HAP-1 (cell line): ENCODE measurements around the gene ACTL8.

Experiments used
- DNase-seq, 2 experiments: peaks; one replicate each; pipeline ENCODE4 v3.0.0-alpha.2; 2016 to 2020; ENCODE audit warnings: low spot score in 2 of 2
- H3K27me3 ChIP-seq: fragments of 250-450 bp; sonication (Bioruptor Pico); 2 replicates; pipeline ENCODE4 v1.5.1; 2020; ENCODE audit warnings: low read depth, mild to moderate bottlenecking, moderate library complexity
- H3K36me3 ChIP-seq: fragments of 250-450 bp; sonication (Bioruptor Pico); replicated peaks from 2 replicates; pipeline ENCODE4 v1.5.1; 2020; ENCODE audit warnings: mild to moderate bottlenecking
- H3K4me1 ChIP-seq: fragments of 250-450 bp; sonication (Bioruptor Pico); 2 replicates; pipeline ENCODE4 v1.5.1; 2020; ENCODE audit warnings: mild to moderate bottlenecking
- H3K4me3 ChIP-seq: fragments of 250-450 bp; sonication (Bioruptor Pico); 2 replicates; pipeline ENCODE4 v1.5.1; 2020; ENCODE audit warnings: mild to moderate bottlenecking, moderate library complexity
- H3K9me3 ChIP-seq: fragments of 250-450 bp; sonication (Bioruptor Pico); 2 replicates; pipeline ENCODE4 v1.5.1; 2020; ENCODE audit warnings: mild to moderate bottlenecking, moderate library complexity
- in situ Hi-C: fragments of 300-500 bp; cut with MboI; formaldehyde crosslinking; loops from 3 replicates; pipeline ENCODE4 v1.14.3; 2020; ENCODE audit warnings: low sequenced_read_pairs, inconsistent platforms, mixed read lengths

The ACTL8 gene

DNA sequence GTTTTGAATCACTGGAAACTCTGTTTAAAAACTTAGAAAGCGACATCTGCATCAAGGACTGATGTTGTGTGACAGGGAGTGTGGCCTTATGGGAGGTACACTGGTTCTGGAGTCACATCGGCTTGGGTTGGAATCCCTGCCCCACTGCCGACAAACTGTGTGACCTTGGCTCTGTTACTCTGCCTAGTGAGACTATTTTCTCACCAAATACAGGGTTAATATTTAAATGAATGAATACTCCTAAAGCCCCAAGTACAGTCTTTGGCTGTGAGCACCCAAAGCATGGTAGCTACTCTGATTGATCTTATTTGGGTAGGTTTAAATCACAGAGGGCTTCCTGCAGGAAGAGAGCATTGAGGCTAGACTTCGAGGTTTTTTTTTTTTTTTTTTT is 102.0 kb downstream of the ACTL8 start:
- Histone ChIP-seq H3K9me3 (no peaks in the 10 kb centered on the region), H3K36me3 (no peaks in the 10 kb centered on the region), H3K4me1 (no peaks in the 10 kb centered on the region), H3K27me3 (peaks cover 11% of the 10 kb centered on the region), H3K4me3 (no peak overlapping the region)
- in situ Hi-C loops = no loop called here
- DNase-seq = no peak

DNA sequence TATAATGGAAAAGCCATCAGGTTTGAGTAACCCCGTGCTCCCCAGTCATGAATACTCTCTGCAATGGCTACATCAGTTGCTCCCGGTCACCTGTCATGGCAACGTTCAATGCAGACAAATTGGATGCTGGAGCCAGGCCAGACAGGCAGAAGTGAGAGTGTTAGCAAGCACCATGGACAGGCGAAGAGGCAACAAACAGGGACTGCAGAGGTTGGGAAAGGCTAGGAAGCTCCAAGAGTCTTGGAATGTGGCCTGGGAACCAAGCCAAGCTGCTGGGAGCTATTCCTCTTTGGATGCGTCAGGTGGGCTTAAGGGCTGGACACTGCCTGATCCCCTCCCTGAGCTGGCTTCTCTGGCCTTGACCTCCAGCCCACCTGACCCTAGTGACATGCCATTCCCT is 102.9 kb downstream of the ACTL8 start:
- H3K4me3 ChIP-seq = no peak overlapping the region
- H3K9me3 ChIP-seq = no peaks in the 10 kb centered on the region
- no peak for DNase-seq
- in situ Hi-C loops = no loop called here
- no peaks in the 10 kb centered on the region for H3K36me3 ChIP-seq
- peaks cover 11% of the 10 kb centered on the region for H3K27me3 ChIP-seq
- H3K4me1 ChIP-seq = no peaks in the 10 kb centered on the region

DNA sequence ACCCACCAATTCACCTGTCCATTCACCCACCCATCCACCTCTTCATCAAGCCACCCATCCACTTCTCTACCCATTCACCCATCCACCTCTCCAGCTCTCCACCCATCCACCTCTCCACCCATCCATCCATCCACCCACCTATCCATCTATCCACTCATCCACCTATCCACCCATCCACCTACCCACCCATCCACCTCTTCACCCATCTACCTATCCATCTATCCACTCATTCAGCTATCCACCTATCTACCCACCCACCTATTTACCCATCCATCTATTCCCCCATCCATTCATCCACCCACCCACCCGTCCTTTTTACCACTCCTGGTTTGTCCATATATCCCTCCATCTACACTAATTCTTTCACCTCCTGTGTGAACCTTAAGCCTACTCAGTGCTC is 105.7 kb downstream of the ACTL8 start:
- peaks cover 7% of the 10 kb centered on the region for H3K27me3 ChIP-seq
- no peaks in the 10 kb centered on the region for H3K36me3 ChIP-seq
- no peak for DNase-seq
- no peak overlapping the region for H3K4me3 ChIP-seq
- in situ Hi-C loops = no loop called here
- no peaks in the 10 kb centered on the region for H3K9me3 ChIP-seq
- no peaks in the 10 kb centered on the region for H3K4me1 ChIP-seq

DNA sequence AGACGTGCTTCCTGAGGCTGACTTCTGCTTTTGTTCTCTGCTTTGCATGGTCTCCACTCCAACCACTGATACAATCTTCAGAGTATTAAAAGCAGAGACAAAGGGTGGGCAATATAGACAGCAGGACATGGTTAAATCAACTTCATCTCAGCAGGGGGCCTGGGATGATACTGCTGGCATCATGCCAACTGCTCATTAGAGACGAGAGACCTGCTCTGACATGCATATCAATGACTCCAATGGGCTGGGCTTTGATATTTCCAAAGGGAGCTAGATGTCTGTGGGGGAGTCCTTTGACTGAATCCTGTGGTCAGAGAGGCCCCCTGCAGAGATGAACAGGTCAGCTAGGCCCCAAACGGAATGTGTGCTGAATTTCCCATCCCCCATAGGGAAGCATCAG is 106.6 kb downstream of the ACTL8 start:
- Histone ChIP-seq H3K4me1 (no peaks in the 10 kb centered on the region), H3K36me3 (no peaks in the 10 kb centered on the region), H3K4me3 (no peak overlapping the region), H3K27me3 (no peaks in the 10 kb centered on the region), H3K9me3 (no peaks in the 10 kb centered on the region)
- DNase-seq = no peak
- in situ Hi-C loops = no loop called here

DNA sequence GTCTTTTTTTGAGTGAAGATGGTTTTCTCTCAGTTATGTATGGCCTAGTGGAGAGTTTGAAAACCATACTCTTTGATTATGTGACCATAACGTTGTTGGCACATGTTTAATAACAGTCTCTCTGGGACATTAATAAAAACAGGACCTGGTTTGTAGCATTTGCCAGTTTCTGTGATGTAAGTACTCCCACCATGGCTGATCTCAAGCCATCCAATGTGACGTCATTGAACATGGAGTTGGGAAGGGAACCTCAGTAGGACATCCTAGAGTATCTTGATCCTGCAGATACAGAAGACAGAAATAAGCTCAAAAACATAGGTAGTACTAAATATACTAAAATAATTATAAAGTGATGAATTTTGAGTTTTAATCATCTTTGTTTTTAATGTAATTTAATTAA is 107.0 kb downstream of the ACTL8 start:
- no peak for DNase-seq

DNA sequence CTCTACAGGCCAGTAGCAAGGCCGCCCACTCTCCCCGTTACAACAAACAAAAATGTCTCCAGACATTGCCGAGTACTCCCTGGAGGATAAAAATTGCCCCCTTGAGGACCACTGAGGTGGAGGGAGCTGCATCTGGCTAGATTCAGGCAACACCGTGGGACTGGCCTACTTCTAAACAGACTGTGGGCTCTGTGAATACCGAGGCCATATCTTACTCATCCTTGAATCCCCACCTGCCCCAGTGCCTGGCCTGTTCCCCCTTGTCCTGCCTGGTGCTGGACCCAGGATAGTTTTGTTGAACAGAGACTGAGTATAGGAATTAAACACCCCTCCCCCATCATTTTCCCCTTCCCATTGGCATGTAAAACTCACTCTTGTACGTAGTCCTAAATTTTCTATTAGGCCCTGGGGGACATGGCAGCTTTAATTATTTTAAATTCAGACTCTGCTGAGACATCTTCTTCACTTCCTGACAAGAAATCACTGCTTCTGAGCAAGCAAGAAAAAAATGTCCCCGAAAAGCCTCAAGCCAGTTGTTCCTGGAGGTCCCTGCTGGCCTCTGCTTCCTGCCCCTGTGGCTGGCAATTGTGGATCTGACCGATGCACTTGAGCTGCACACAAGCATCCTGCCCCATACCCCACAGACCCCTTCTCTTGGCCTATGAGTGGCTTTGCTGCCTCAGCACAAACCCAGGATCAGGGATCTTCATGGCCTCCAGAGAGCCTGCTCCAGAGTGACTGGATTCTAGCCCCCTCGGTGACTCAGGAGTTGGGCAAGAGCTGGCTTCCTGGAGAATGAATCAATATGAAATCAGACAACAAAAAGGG is 111.0 kb downstream of the ACTL8 start:
- Histone ChIP-seq H3K4me3 (no peak overlapping the region), H3K36me3 (no peaks in the 10 kb centered on the region), H3K27me3 (no peaks in the 10 kb centered on the region), H3K9me3 (no peaks in the 10 kb centered on the region; the same call in 1 of the 2 replicates), H3K4me1 (no peaks in the 10 kb centered on the region)
- DNase-seq = no peak
- in situ Hi-C loops = no loop called here

More for the DNA sequence above, 107.0 kb downstream of the ACTL8 start:
- Histone ChIP-seq H3K27me3 (no peaks in the 10 kb centered on the region), H3K4me3 (no peak overlapping the region), H3K9me3 (no peaks in the 10 kb centered on the region), H3K36me3 (no peaks in the 10 kb centered on the region), H3K4me1 (no peaks in the 10 kb centered on the region)
- in situ Hi-C loops = no loop called here

DNA sequence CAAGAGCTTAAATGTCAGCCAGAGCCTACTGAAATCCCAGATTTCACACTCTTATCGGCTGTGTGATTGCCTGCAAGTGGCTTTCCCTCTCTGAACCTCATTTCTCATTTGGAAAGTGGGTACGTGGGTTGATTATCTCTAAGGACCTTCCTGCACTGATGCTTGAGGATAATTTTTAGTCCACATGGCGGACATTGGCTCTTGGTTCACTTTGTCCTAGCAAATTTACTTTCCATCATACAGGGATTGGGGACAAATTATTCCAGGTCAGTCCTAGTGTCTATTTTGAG is 111.6 kb downstream of the ACTL8 start:
- H3K27me3 ChIP-seq = no peaks in the 10 kb centered on the region
- no peaks in the 10 kb centered on the region for H3K36me3 ChIP-seq
- DNase-seq = no peak
- H3K4me1 ChIP-seq = no peaks in the 10 kb centered on the region
- no peaks in the 10 kb centered on the region; the same call in 1 of the 2 replicates for H3K9me3 ChIP-seq
- no peak overlapping the region for H3K4me3 ChIP-seq
- in situ Hi-C loops = no loop called here

DNA sequence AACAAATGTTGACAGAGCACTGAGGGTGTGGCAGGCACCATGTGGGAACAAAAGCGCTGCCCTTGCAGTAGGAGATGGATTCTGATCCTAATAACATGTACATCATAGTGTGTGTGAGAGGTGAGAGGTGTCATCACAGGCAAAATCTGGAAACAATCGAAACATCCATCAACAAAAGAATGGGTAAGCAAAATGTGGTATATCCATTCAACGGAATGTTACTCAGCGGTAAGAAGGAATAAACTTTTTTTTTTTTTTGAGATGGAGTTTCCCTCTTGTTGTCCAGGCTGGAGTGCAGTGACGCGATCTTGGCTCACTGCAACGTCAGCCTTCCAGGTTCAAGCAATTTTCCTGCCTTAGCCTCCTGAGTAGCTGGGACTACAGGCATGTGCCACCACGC is 112.3 kb downstream of the ACTL8 start:
- Histone ChIP-seq H3K36me3 (no peaks in the 10 kb centered on the region), H3K4me3 (no peak overlapping the region), H3K27me3 (no peaks in the 10 kb centered on the region), H3K9me3 (no peaks in the 10 kb centered on the region; the same call in 1 of the 2 replicates), H3K4me1 (no peaks in the 10 kb centered on the region)
- in situ Hi-C loops = no loop called here
- no peak for DNase-seq

DNA sequence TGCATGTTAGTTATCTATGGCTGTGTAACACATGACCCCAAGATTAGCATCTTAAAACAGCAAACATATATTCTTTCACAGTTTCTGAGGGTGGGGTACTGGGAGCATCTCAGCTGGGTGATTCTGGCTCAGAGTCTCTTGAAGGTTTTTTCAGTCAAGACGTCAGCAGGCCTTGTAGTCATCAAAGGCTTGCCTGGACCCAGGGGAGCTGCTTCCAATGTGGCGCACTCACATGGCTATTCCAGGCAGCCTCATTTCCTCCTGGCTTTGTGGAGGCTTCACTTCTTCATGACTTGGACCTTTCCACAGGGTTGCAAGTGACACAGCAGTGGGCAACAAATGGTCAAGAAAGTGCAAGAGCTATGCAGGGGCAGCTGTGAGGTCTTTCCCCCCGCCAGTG is 114.7 kb downstream of the ACTL8 start:
- DNase-seq = no peak
- Histone ChIP-seq H3K36me3 (no peaks in the 10 kb centered on the region), H3K4me3 (no peak overlapping the region), H3K4me1 (no peaks in the 10 kb centered on the region), H3K9me3 (no peaks in the 10 kb centered on the region; the same call in 1 of the 2 replicates), H3K27me3 (no peaks in the 10 kb centered on the region)
- in situ Hi-C loops = no loop called here

DNA sequence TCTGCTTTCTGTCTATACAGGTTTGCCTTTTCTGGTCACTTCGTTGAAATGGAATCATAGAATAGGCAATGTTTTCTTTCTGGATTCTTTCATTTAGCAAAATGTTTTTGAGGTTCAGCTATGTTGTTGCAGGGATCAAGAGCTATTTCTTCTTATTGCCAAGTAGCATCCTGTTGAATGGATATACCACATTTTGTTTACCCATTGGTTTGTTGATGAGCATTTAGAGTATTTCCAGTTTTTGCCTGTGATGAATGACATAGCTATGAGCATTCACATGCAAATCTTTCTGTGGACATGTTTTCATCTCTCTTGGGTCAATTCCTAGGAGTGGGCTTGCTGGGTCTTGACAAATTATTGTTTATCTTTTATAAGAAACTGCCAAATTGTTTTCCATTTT is 115.5 kb downstream of the ACTL8 start:
- Histone ChIP-seq H3K36me3 (no peaks in the 10 kb centered on the region), H3K27me3 (no peaks in the 10 kb centered on the region), H3K9me3 (no peaks in the 10 kb centered on the region; the same call in 1 of the 2 replicates), H3K4me1 (no peaks in the 10 kb centered on the region), H3K4me3 (no peak overlapping the region)
- no peak for DNase-seq
- in situ Hi-C loops = no loop called here

DNA sequence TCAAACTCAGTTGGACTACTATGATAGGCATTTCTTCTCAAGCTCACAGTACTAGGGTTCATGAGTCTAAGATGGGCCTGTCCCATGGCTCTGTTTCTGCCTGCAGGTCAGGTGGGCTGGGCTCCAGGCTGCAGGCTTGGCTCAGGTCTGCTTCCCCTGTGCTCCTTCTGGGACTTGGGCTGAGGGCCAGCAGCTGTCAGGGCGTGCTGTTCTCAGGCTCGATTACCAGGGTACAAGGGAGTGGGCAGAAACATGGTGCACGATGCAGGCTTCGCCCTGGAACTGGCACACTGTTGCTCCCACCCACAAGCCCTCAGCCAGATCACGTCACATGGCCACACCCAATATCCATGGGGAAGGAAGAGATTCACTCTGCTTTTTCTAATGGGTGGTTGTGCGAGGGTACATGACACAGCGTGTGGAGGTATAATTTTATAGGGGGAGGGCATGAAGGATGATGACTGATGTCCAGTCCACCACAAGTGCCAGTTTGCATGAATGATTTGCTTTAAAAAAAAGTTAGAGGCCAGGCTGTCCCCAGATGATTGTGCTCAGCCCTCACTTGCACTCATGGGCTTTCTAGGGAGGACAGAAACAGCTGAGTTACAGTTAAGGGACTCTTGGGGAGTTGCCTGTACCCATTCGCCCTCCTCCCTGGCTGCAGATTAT is 118.0 kb downstream of the ACTL8 start:
- no peak for DNase-seq
- no peaks in the 10 kb centered on the region for H3K9me3 ChIP-seq
- H3K4me1 ChIP-seq = no peaks in the 10 kb centered on the region
- in situ Hi-C loops = no loop called here
- no peak overlapping the region for H3K4me3 ChIP-seq
- no peaks in the 10 kb centered on the region for H3K27me3 ChIP-seq
- no peaks in the 10 kb centered on the region for H3K36me3 ChIP-seq

DNA sequence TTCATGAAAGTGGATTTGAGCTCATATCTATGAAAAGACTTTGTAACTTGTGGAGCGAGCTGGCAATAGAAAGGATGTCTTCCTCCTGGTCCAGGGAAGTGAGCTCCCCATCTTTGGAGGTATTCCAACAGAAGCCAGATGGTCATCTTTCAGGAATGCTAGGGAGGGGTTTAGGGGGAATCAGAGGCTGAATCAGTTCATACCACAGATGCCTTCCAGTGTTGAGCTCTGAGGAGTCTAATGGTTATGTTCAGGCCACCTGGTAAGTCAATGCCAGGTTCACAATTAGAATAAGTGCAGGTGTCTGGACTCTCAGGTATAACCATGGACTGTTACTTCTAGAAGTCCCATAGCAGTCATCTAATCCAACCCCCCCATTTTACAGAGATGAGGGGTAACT is 119.1 kb downstream of the ACTL8 start:
- H3K27me3 ChIP-seq = no peaks in the 10 kb centered on the region
- no peaks in the 10 kb centered on the region for H3K4me1 ChIP-seq
- H3K9me3 ChIP-seq = no peaks in the 10 kb centered on the region
- in situ Hi-C loops = no loop called here
- no peak overlapping the region for H3K4me3 ChIP-seq
- no peaks in the 10 kb centered on the region for H3K36me3 ChIP-seq
- no peak for DNase-seq

DNA sequence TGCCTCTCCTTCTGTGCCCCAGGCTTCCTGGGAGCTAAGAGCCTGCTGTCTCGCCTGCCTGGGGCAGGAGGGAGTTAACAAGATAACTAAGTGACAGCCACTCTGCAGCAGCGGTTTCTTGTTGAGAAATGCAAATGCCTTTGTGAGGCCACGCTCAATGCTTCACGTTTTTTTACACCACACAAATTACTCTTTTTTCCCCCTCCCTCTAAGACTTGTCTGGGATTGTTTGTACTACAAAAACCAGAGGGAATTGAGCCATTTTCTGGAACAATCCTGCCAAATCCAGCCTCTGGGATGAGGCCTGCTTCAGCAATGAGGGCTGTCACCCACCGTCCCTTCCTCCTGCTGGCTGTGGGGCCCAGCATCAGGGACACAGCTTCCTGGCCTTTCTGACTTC is 119.6 kb downstream of the ACTL8 start:
- Histone ChIP-seq H3K27me3 (no peaks in the 10 kb centered on the region), H3K9me3 (no peaks in the 10 kb centered on the region), H3K4me1 (no peaks in the 10 kb centered on the region), H3K4me3 (no peak overlapping the region), H3K36me3 (no peaks in the 10 kb centered on the region)
- in situ Hi-C loops = no loop called here
- DNase-seq = no peak

DNA sequence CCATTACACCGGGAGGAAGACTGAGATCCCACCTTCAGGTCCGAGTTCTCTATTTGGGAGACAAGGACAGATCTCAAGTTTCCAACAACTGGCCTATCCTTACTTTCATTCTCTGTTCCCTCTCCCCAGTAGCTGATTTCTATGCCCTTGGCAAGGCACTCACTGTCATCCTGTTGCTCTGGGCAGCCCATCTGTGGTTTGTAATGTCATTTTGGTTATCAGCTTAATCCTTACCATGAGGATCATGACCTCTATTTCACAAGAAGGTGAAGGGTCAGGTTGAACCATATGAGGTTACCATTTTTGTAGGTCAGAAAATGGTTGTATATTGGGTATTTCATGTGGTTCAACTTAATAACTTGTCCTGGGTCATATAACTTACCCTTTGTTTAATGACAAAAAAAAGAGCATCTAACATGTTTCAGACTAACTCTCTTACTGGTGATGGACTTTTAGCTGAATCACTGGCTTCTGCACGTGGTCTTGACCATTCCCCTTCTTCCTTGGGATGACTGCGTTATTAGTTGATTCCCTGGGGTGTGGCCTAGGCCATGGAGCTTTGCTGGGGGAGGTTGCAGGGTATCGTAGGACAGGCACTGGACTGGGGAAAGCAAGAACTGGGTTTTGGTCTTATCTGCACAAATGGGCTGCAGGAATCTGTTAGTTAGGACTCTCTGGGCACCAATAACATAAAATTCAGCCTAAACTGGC is 120.2 kb downstream of the ACTL8 start:
- no peaks in the 10 kb centered on the region; the same call in 1 of the 2 replicates for H3K27me3 ChIP-seq

More for the DNA sequence above, 120.2 kb downstream of the ACTL8 start:
- in situ Hi-C loops = no loop called here
- H3K4me1 ChIP-seq = no peaks in the 10 kb centered on the region
- no peaks in the 10 kb centered on the region for H3K9me3 ChIP-seq
- H3K4me3 ChIP-seq = no peak overlapping the region
- DNase-seq = no peak
- H3K36me3 ChIP-seq = no peaks in the 10 kb centered on the region
